GM12801 (cell line): ENCODE data around the gene FHIT.

ENCODE experiments used
- CTCF ChIP-seq: IDR thresholded peaks from one replicate; pipeline ENCODE4 v1.5.1; 2011; ENCODE audit warnings: control low read depth; ENCODE audit not compliant: insufficient read length; ENCODE audit errors: extremely low read depth

FHIT gene

GRCh38 chr3:60444898-60445437 lies 806.3 kb downstream of the FHIT start:
- no peak for TF ChIP-seq CTCF

- no peak for TF ChIP-seq CTCF
These were observed 810.4 kb downstream of the FHIT start for GRCh38 chr3:60440869-60441268.

- TF ChIP-seq CTCF, result no peak
These were observed 815.2 kb downstream of the FHIT start for GRCh38 chr3:60435941-60436650.

GRCh38 chr3:60434950-60435349 lies 816.3 kb downstream of the FHIT start:
- TF ChIP-seq CTCF, result no peak

GRCh38 chr3:60434323-60434722 lies 816.9 kb downstream of the FHIT start:
- TF ChIP-seq CTCF, result no peak

- TF ChIP-seq CTCF, result no peak
These were observed 819.7 kb downstream of the FHIT start for GRCh38 chr3:60431599-60431958.

- TF ChIP-seq CTCF, result no peak
These were observed 821.0 kb downstream of the FHIT start for GRCh38 chr3:60430205-60430604.
